GM21717 (cell line): ENCODE results near the gene KRTAP9-7.
"Not testable (repeated sequence)": the region's sequence is repeated elsewhere in the genome, so short reads cannot be mapped to it uniquely, and the experiment has no call there.

Experiments used
- ATAC-seq: cut with Tn5 transposase; IDR thresholded peaks from one replicate; pipeline ENCODE4 v1.9.1; 2021; ENCODE audit warnings: mild to moderate bottlenecking, moderate library complexity; ENCODE audit not compliant: unreplicated experiment

Gene KRTAP9-7

DNA sequence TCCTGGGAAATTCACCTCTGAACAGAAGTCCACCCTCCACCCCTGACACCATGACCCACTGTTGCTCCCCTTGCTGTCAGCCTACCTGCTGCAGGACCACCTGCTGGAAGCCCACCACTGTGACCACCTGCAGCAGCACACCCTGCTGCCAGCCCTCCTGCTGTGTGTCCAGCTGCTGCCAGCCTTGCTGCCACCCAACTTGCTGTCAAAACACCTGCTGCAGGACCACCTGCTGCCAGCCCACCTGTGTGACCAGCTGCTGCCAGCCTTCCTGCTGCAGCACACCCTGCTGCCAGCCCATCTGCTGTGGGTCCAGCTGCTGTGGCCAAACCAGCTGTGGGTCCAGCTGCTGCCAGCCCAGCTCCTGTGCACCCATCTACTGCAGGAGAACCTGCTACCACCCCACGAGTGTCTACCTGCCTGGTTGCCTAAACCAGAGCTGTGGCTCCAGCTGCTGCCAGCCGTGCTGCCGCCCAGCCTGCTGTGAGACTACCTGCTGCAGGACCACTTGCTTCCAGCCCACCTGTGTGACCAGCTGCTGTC lies at the start of gene KRTAP9-7:
TSS of gene KRTAP9-7 (plus strand) at position 51 of the 543 bp plus-strand sequence. CDS start at position 51, 0 bp downstream.
- ATAC-seq = not testable (repeated sequence)

- ATAC-seq = no peak
These were observed 49.4 kb upstream of the KRTAP9-7 start for GRCh38 chr17:41226051-41226450.

DNA sequence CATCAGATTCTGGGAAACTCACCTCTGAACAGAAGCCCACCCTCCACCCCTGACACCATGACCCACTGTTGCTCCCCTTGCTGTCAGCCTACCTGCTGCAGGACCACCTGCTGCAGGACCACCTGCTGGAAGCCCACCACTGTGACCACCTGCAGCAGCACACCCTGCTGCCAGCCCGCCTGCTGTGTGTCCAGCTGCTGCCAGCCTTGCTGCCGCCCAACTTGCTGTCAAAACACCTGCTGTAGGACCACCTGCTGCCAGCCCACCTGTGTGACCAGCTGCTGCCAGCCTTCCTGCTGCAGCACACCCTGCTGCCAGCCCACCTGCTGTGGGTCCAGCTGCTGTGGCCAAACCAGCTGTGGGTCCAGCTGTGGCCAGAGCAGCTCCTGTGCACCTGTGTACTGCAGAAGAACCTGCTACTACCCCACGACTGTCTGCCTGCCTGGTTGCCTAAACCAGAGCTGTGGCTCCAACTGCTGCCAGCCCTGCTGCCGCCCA lies 48.9 kb upstream of the KRTAP9-7 start, which contains the start of gene KRTAP9-2:
TSS of gene KRTAP9-2 (plus strand) at position 51 of the 498 bp plus-strand sequence. CDS start at position 58, 7 bp downstream.
- ATAC-seq = not testable (repeated sequence)

- no peak for ATAC-seq
These were observed 45.4 kb upstream of the KRTAP9-7 start for GRCh38 chr17:41230094-41230493.

- ATAC-seq = no peak
These were observed 43.8 kb upstream of the KRTAP9-7 start for GRCh38 chr17:41231731-41232130.

DNA sequence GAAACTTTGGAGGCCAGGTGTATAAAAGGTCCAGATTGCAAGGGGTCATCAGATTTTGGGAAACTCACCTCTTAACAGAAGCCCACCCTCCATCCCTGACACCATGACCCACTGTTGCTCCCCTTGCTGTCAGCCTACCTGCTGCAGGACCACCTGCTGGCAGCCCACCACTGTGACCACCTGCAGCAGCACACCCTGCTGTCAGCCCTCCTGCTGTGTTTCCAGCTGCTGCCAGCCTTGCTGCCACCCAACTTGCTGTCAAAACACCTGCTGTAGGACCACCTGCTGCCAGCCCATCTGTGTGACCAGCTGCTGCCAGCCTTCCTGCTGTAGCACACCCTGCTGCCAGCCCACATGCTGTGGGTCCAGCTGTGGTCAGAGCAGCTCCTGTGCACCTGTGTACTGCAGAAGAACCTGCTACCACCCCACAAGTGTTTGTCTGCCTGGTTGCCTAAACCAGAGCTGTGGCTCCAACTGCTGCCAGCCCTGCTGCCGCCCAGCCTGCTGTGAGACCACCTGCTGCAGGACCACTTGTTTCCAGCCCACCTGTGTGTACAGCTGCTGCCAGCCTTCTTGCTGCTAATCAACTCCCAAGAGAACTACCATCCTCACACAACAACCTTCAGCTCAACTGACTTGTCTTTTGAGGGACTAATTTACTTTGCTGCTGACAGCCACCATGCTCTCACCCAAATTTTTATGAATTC lies 42.9 kb upstream of the KRTAP9-7 start, which contains the start of gene KRTAP9-3:
TSS of gene KRTAP9-3 (plus strand) at position 51 of the 707 bp plus-strand sequence. CDS start at position 104, 53 bp downstream.
- ATAC-seq = not testable (repeated sequence)

- not testable (repeated sequence) for ATAC-seq
These were observed 38.4 kb upstream of the KRTAP9-7 start for GRCh38 chr17:41237116-41237515.

GRCh38 chr17:41237949-41238437 lies 37.5 kb upstream of the KRTAP9-7 start, which contains the start of gene KRTAP9-8:
Gene KRTAP9-8 (plus strand): TSS chr17:41237999. CDS start chr17:41238052, 53 bp downstream.
- ATAC-seq = not testable (repeated sequence)

- not testable (repeated sequence) for ATAC-seq
These were observed 28.3 kb upstream of the KRTAP9-7 start for GRCh38 chr17:41246995-41247787.

GRCh38 chr17:41249637-41250240 lies 25.8 kb upstream of the KRTAP9-7 start, which contains the start of gene KRTAP9-4:
Gene KRTAP9-4 (plus strand): TSS chr17:41249687. CDS start chr17:41249721, 34 bp downstream.
- ATAC-seq = not testable (repeated sequence)

- no peak for ATAC-seq
These were observed 24.2 kb upstream of the KRTAP9-7 start for GRCh38 chr17:41251261-41251660.

DNA sequence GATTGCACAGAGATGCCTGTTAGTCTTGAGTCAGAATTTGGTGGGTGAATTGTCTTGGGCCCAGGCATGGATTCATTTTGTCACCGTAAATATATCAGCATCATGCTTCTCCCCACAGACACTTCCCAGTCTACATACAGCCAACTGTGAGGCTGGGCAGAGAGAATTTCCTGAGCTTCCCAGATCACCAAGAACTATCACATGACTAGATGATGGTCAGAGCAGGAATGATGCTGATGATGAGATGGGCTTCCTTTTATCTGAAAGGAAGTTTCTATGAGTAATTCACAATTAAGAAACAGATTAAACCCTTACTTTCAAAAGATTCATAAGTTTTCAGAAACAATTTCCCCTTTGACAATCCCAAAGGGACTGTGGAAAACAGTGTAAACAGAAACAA lies 20.6 kb upstream of the KRTAP9-7 start:
- no peak for ATAC-seq

DNA sequence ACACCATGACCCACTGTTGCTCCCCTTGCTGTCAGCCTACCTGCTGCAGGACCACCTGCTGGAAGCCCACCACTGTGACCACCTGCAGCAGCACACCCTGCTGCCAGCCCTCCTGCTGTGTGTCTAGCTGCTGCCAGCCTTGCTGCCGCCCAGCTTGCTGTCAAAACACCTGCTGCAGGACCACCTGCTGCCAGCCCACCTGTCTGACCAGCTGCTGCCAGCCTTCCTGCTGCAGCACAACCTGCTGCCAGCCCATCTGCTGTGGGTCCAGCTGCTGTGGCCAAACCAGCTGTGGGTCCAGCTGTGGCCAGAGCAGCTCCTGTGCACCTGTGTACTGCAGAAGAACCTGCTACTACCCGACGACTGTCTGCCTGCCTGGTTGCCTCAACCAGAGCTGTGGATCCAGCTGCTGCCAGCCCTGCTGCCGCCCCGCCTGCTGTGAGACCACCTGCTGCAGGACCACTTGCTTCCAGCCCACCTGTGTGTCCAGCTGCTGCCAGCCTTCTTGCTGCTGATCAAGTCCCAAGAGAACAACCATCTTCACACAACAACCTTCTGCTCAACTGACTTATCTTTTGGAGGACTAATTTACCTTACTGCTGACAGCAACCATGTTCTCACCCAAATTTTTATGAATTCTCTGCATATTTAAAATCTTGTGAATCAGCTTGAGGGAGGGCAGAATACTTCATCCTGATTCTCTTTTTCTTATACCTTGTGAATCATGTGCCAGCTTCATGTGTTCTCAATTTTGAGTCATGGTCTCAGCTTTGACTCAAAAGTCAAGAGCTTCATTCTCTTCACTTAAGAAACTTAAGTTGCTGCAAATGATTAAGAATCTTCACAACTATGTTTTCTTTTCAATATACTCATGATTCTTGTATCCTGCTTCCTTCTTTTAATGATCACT lies 19.9 kb upstream of the KRTAP9-7 start, which contains the start of gene KRTAP9-9:
TSS of gene KRTAP9-9 (plus strand) at position 4 of the 910 bp plus-strand sequence.
- ATAC-seq = not testable (repeated sequence)

- no peak for ATAC-seq
These were observed 19.2 kb upstream of the KRTAP9-7 start for GRCh38 chr17:41256291-41256685.

DNA sequence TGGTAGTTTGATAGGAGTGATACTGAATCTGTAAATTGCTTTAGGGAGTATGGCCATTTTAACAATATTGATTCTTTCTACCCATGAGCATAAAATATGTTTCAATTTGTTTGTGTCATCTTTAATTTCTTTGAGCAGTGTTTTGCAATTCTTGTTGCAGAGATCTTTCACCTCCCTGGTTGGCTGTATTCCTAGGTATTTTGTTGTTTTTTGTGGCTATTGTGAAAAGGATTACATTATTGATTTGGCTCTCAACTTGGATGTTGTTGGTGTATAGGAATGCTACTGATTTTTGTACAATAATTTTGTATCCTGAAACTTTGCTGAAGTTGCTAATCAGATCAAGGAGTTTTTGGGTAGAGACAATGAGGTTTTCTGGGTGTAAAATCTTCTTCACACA lies 17.1 kb upstream of the KRTAP9-7 start:
- no peak for ATAC-seq

DNA sequence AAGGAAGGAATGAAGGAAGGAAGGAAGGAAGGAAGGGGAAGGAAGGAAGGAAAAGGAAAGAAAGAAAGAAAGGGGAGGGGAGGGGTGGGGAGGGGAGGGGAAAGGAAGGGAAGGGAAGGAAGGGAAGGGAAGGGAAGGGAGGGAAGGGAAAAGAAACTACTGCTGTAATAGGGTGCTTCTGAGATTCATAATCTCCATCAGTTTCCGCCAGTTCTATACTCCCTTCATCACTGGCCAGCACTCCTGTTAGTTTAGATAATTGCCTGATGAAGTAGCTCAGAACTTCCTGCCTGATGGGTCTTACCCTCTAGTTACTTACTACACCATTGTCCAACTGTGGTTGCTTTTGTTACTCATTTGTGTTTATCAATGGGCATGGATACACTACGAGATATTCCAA lies 12.3 kb upstream of the KRTAP9-7 start:
- ATAC-seq = no peak

DNA sequence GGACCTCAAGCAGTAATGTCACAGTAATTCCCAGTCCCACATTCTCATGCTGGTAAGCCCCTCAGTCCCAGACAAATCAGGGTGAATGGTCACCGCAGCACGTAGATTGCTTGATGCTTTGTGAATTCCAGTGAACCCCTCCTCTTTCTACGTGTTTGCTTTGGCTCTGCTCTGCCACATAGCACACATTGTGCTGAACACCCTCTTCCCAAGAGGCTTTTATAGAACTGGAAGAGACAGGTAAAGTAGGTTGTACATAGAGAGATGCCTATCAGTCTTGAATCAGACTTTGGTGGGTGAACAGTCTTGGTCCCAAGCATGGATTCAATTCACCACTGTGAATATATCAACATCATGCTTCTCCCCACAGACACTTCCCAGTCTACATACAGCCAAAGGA lies 10.9 kb upstream of the KRTAP9-7 start:
- no peak for ATAC-seq

- no peak for ATAC-seq
These were observed 10.4 kb upstream of the KRTAP9-7 start, which contains the start of gene KRTAP9-6 for GRCh38 chr17:41265078-41265477. Gene KRTAP9-6 (plus strand): TSS chr17:41265378. CDS start chr17:41265378, 0 bp downstream.

- no peak for ATAC-seq
These were observed 7.8 kb upstream of the KRTAP9-7 start for GRCh38 chr17:41267711-41268110.
